Tibial nerve (tissue), 4 donors: Measurements from ENCODE around the gene CORO2A. TPM values are rescaled to one million over a fixed set of nuclear protein-coding genes. Genes with fewer than 3 reads are reported as not detected.

Experiments used
- DNase-seq, 2 donors: peaks; one replicate each; pipeline ENCODE4 v3.0.0-alpha.2; 2019; ENCODE audit warnings: low spot score in 2 of 2
- H3K27ac ChIP-seq, 4 donors: fragments of 200-600 bp; sonication (generic) in 3 of 4; one replicate each; pipeline ENCODE4 v1.5.1; 2017 to 2019; ENCODE audit warnings: mild to moderate bottlenecking in 1 of 4
- H3K27me3 ChIP-seq, 2 donors: fragments of 200-600 bp; sonication (generic) in 1 of 2; one replicate each; pipeline versions ENCODE4 v1.5.1 to v1.6.0; 2017 to 2019
- H3K36me3 ChIP-seq, 3 donors: fragments of 200-600 bp; sonication (generic); one replicate each; pipeline ENCODE4 v1.5.1; 2018 to 2019
- H3K4me1 ChIP-seq, 4 donors: fragments of 200-600 bp; sonication (generic) in 3 of 4; one replicate each; pipeline ENCODE4 v1.5.1; 2017 to 2019
- H3K4me3 ChIP-seq, 4 donors: fragments of 200-600 bp; sonication (generic) in 3 of 4; one replicate each; pipeline ENCODE4 v1.5.1; 2017 to 2019; ENCODE audit warnings: mild to moderate bottlenecking in 1 of 4, moderate library complexity in 1 of 4
- H3K9me3 ChIP-seq, 4 donors: fragments of 200-600 bp; sonication (generic) in 3 of 4; one replicate each; pipeline ENCODE4 v1.5.1; 2017 to 2019
- EP300 ChIP-seq, 2 donors: sonication (generic); formaldehyde crosslinking; IDR thresholded peaks; one replicate each; pipeline ENCODE4 v1.6.1; 2017; ENCODE audit warnings: antibody characterized with exemption in 2 of 2, mild to moderate bottlenecking in 1 of 2
- POLR2A ChIP-seq, 2 donors: fragments of 450-650 bp; IDR thresholded peaks; one replicate each; pipeline ENCODE4 v1.6.1; 2017; ENCODE audit warnings: antibody characterized with exemption in 2 of 2, mild to moderate bottlenecking in 2 of 2, moderate library complexity in 2 of 2
- WGBS, 2 donors: methylation state at CpG; one replicate each; pipeline ENCODE4 v1.1.5; 2018; 5-methylcytosine and 5-hydroxymethylcytosine counted together
- total RNA-seq, 4 donors: library from RNA; depleted of rRNA; stranded (reverse); fragments of >200 nt; gene quantifications; one replicate each; pipeline ENCODE4 v1.1.0, GENCODE V29; 2016
- TF ChIP-seq, protein P1 (sequence below), 5 experiments: fragments of 200-600 bp in 3 of 5; fragments of 450-650 bp in 2 of 5; sonication (generic) in 3 of 5; IDR thresholded peaks; one replicate each; pipeline ENCODE4 v1.5.1; 2016 to 2019; ENCODE audit warnings: antibody characterized with exemption in 5 of 5, mild to moderate bottlenecking in 3 of 5, moderate library complexity in 2 of 5

Gene CORO2A
- total RNA-seq, 4 donors from 2014 or later, result 1.9 to 3.3 (median 3.2) TPM

DNA sequence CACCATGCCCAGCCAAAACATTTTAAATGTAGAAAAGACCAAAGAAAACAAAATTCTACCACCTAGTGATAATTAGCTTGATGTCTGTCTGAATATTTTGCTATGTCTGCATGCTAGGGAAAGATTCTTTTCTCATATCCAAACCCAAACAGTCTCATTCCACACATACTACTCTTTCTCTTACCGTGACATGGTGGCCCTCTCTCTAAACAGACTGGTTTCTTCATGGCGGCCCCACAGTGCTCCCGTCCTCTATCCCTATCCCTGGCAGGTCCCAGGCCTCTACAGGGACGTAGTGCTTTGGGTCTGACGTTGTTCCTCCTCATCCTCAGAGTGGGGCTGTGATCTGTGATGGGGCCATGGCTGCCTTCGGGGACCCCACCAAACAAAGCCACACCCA lies 8.1 kb downstream of the CORO2A start:
- no peak overlapping the region for H3K27ac ChIP-seq
- H3K9me3 ChIP-seq, result no peaks in the 10 kb centered on the region
- no peak for DNase-seq
- H3K4me1 ChIP-seq, result peaks cover 0 to 4% (median 0%) of the 10 kb centered on the region in 4 donors
- no peak overlapping the region for H3K4me3 ChIP-seq
- H3K27me3 ChIP-seq, result no peaks in the 10 kb centered on the region
- H3K36me3 ChIP-seq, result no peaks in the 10 kb centered on the region
- WGBS, 2 donors, result 74 to 82% methylated on average over 6 of the region's 6 CpGs
- TF ChIP-seq POLR2A (IDR thresholded peaks at IDR 0.05) (no peak), EP300 (IDR thresholded peaks at IDR 0.05) (no peak)
- TF ChIP-seq, protein P1, sequence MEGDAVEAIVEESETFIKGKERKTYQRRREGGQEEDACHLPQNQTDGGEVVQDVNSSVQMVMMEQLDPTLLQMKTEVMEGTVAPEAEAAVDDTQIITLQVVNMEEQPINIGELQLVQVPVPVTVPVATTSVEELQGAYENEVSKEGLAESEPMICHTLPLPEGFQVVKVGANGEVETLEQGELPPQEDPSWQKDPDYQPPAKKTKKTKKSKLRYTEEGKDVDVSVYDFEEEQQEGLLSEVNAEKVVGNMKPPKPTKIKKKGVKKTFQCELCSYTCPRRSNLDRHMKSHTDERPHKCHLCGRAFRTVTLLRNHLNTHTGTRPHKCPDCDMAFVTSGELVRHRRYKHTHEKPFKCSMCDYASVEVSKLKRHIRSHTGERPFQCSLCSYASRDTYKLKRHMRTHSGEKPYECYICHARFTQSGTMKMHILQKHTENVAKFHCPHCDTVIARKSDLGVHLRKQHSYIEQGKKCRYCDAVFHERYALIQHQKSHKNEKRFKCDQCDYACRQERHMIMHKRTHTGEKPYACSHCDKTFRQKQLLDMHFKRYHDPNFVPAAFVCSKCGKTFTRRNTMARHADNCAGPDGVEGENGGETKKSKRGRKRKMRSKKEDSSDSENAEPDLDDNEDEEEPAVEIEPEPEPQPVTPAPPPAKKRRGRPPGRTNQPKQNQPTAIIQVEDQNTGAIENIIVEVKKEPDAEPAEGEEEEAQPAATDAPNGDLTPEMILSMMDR (IDR thresholded peaks at IDR 0.05), result no peak

GRCh38 chr9:98182889-98183599 lies 9.4 kb downstream of the CORO2A start:
- no peak overlapping the region for H3K4me3 ChIP-seq
- no peaks in the 10 kb centered on the region for H3K27me3 ChIP-seq
- TF ChIP-seq EP300 (IDR thresholded peaks at IDR 0.05) (no peak), POLR2A (IDR thresholded peaks at IDR 0.05) (no peak)
- TF ChIP-seq, protein P1 (IDR thresholded peaks at IDR 0.05), result no peak
- 69 to 71% methylated on average over 9 of the region's 9 CpGs for WGBS, 2 donors
- H3K4me1 ChIP-seq, result peaks cover 0 to 4% (median 0%) of the 10 kb centered on the region in 4 donors
- no peak for DNase-seq
- H3K9me3 ChIP-seq, result no peaks in the 10 kb centered on the region
- no peak overlapping the region for H3K27ac ChIP-seq
- H3K36me3 ChIP-seq, result no peaks in the 10 kb centered on the region

DNA sequence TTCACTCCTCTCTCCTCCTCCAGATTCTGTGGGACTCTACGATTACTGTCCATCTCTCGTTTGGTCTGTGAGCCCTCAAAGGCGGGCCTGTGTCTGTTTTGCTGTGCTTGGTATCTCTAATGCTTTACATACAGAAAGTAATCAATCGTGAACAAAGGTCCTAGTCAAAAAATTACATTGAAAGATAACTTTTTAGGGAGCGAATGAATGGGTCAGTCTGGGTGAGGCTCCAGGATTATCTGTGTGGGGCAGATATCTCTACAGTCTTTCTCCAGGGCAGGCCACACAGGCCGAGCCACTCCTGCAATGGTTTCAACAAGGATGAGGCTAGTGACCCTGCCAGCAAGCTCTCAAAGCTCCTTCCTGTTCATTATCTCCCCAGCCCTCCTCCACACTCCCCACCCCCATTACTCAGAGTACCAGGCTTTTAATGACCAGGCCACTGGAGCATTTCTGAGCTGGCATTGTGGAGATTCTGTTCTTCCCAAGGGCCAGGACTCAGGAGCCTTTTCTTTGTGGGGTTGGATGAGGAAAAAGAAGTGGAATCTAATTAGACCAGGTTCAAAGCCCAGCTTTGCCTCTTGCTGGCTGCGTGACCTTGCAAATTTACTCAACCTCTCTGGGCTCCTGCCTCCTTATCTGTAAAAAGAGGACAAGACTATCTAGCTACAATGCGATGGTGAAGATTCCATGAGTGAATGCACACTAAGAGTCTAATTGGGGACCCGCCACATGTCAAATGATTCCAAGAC lies 10.2 kb downstream of the CORO2A start:
- Histone ChIP-seq H3K27me3 (no peaks in the 10 kb centered on the region), H3K36me3 (no peaks in the 10 kb centered on the region), H3K27ac (no peak overlapping the region), H3K4me3 (no peak overlapping the region), H3K4me1 (peaks cover 0 to 4% (median 0%) of the 10 kb centered on the region in 4 donors), H3K9me3 (no peaks in the 10 kb centered on the region)
- 67 to 77% methylated on average over 9 of the region's 9 CpGs for WGBS, 2 donors
- TF ChIP-seq, protein P1 (IDR thresholded peaks at IDR 0.05), result no peak
- no peak for TF ChIP-seq EP300 (IDR thresholded peaks at IDR 0.05)
- TF ChIP-seq POLR2A (IDR thresholded peaks at IDR 0.05), result no peak
- DNase-seq, result no peak

DNA sequence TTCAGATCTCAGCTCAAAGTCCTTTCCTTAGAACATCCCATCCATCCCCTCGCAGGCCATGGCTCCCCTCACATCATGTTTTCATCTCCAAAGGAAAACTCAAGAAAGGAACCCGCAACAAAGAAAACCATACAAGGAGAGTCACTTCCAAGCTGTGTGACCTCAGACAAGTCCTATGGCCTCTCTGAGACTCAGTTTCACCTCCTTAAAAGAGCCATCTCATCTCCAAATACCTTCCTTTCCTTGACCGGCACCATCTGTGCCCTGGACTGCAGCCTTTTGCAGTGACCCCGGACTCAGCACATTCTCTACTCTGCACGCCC lies 10.7 kb downstream of the CORO2A start:
- Histone ChIP-seq H3K27me3 (no peaks in the 10 kb centered on the region), H3K36me3 (no peaks in the 10 kb centered on the region), H3K9me3 (no peaks in the 10 kb centered on the region), H3K4me3 (no peak overlapping the region), H3K27ac (no peak overlapping the region), H3K4me1 (peaks cover 0 to 4% (median 0%) of the 10 kb centered on the region in 4 donors)
- TF ChIP-seq EP300 (IDR thresholded peaks at IDR 0.05), result no peak
- no peak for TF ChIP-seq POLR2A (IDR thresholded peaks at IDR 0.05)
- TF ChIP-seq, protein P1 (IDR thresholded peaks at IDR 0.05), result no peak
- WGBS, 2 donors, result 61 to 76% methylated on average over 5 of the region's 5 CpGs
- no peak for DNase-seq

- WGBS, 2 donors, result 96 to 97% methylated on average over 6 of the region's 6 CpGs
- no peak for TF ChIP-seq EP300 (IDR thresholded peaks at IDR 0.05)
- TF ChIP-seq, protein P1 (IDR thresholded peaks at IDR 0.05), result no peak
- no peak overlapping the region for H3K27ac ChIP-seq
Observed at GRCh38 chr9:98180996-98181395, 11.4 kb downstream of the CORO2A start.

More at GRCh38 chr9:98180996-98181395, 11.4 kb downstream of the CORO2A start:
- no peaks in the 10 kb centered on the region for H3K9me3 ChIP-seq
- no peaks in the 10 kb centered on the region for H3K36me3 ChIP-seq
- DNase-seq, result no peak
- H3K4me1 ChIP-seq, result peaks cover 0 to 4% (median 0%) of the 10 kb centered on the region in 4 donors
- no peak overlapping the region for H3K4me3 ChIP-seq
- H3K27me3 ChIP-seq, result no peaks in the 10 kb centered on the region
